NCI-H1105 treated with DMSO at 0.1 percent for 48 hours (cell line): ENCODE results near the gene COL4A5.
"Not testable (repeated sequence)": the region's sequence is repeated elsewhere in the genome, so short reads cannot be mapped to it uniquely, and the experiment has no call there.

ENCODE experiments used
- DNase-seq: peaks from one replicate; lab custom pipeline; 2025; lab: John Stamatoyannopoulos, UW

COL4A5 gene

GRCh38 chrX:108456971-108457477 lies 17.4 kb downstream of the COL4A5 start:
- DNase-seq = no peak

- DNase-seq = no peak
These were observed 25.0 kb downstream of the COL4A5 start for GRCh38 chrX:108464604-108465003.

GRCh38 chrX:108468486-108468885 lies 28.8 kb downstream of the COL4A5 start:
- no peak for DNase-seq

- no peak for DNase-seq
These were observed 34.3 kb downstream of the COL4A5 start for GRCh38 chrX:108473979-108474378.

GRCh38 chrX:108481528-108481927 lies 41.9 kb downstream of the COL4A5 start:
- not testable (repeated sequence) for DNase-seq

- DNase-seq = no peak
These were observed 44.6 kb downstream of the COL4A5 start for GRCh38 chrX:108484251-108484650.

- no peak for DNase-seq
These were observed 46.3 kb downstream of the COL4A5 start for GRCh38 chrX:108485960-108486359.

- no peak for DNase-seq
These were observed 54.9 kb downstream of the COL4A5 start for GRCh38 chrX:108494406-108495090.

GRCh38 chrX:108511721-108512120 lies 72.1 kb downstream of the COL4A5 start:
- DNase-seq = no peak

- DNase-seq = no peak
These were observed 76.5 kb downstream of the COL4A5 start for GRCh38 chrX:108516184-108516583.

GRCh38 chrX:108527724-108528123 lies 88.1 kb downstream of the COL4A5 start:
- no peak for DNase-seq

- DNase-seq = peak; percentile 33
These were observed 97.4 kb downstream of the COL4A5 start for GRCh38 chrX:108537005-108537404.

- no peak for DNase-seq
These were observed 101.6 kb downstream of the COL4A5 start for GRCh38 chrX:108541286-108541685.

- no peak for DNase-seq
These were observed 117.9 kb downstream of the COL4A5 start for GRCh38 chrX:108557580-108557979.

- DNase-seq = no peak
These were observed 118.6 kb downstream of the COL4A5 start for GRCh38 chrX:108558217-108558616.

GRCh38 chrX:108573136-108573535 lies 133.5 kb downstream of the COL4A5 start:
- DNase-seq = no peak

GRCh38 chrX:108582151-108582550 lies 142.5 kb downstream of the COL4A5 start:
- DNase-seq = no peak

GRCh38 chrX:108584617-108585211 lies 145.1 kb downstream of the COL4A5 start:
- peak; percentile 12 for DNase-seq

GRCh38 chrX:108590496-108590895 lies 150.9 kb downstream of the COL4A5 start:
- no peak for DNase-seq

GRCh38 chrX:108601276-108601675 lies 161.6 kb downstream of the COL4A5 start:
- DNase-seq = no peak

GRCh38 chrX:108610141-108610540 lies 170.5 kb downstream of the COL4A5 start:
- DNase-seq = no peak

GRCh38 chrX:108614616-108615015 lies 175.0 kb downstream of the COL4A5 start:
- no peak for DNase-seq

- no peak for DNase-seq
These were observed 201.2 kb downstream of the COL4A5 start for GRCh38 chrX:108640817-108641216.
